ENCODE data around the gene WSCD2.

DNA sequence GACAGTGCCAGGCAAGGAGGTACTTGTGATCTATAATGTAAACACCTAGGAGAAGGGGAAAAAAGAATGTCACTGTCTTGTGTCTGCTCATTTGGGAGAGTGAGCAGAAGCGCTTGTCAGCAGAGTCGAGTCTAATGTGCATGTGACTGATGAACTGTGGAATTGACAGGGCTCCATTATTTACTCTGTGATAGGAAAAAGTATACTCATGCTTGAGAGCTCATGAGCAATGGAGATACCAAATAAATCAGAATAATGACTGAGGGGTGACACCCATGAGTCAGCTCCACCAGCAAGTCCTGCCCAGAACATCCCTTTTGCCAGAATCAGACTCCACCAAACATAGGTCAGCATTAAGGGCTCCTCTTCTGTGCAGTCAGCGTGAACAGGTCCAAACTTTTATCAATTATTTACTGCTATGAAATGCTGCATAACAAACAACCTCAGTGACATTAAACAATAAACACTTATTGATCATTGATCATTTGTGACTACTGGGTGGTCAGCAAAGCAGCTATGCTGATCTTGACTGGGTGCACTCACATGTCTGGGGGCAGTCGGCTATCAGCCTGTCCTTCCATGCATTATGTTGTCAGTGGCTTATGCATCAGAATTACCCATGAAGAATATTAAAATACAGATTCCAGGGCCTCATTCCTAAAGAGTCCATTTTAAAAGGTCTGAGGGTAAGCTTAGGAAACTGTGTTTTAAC, 29.2 kb upstream of the WSCD2 start:
- TF ChIP-seq, protein P1, sequence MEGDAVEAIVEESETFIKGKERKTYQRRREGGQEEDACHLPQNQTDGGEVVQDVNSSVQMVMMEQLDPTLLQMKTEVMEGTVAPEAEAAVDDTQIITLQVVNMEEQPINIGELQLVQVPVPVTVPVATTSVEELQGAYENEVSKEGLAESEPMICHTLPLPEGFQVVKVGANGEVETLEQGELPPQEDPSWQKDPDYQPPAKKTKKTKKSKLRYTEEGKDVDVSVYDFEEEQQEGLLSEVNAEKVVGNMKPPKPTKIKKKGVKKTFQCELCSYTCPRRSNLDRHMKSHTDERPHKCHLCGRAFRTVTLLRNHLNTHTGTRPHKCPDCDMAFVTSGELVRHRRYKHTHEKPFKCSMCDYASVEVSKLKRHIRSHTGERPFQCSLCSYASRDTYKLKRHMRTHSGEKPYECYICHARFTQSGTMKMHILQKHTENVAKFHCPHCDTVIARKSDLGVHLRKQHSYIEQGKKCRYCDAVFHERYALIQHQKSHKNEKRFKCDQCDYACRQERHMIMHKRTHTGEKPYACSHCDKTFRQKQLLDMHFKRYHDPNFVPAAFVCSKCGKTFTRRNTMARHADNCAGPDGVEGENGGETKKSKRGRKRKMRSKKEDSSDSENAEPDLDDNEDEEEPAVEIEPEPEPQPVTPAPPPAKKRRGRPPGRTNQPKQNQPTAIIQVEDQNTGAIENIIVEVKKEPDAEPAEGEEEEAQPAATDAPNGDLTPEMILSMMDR (conservative IDR thresholded peaks at IDR 0.05; ENCODE audit: low read length): no peak
- TF ChIP-seq EZH2phosphoT487 (IDR thresholded peaks at IDR 0.05; ENCODE audit: borderline replicate concordance): no peak

Data from Loucy (cell line).